HepG2 (cell line): Measurements from ENCODE around the gene REM2. TPM values are rescaled to one million over a fixed set of nuclear protein-coding genes. Genes with fewer than 3 reads are reported as not detected.

Source experiments
- ARID3A ChIP-seq: IDR thresholded peaks from 2 replicates; pipeline ENCODE4 v1.6.1; 2012; ENCODE audit warnings: low read depth, low read length, improper control_type of control experiment
- EZH2 ChIP-seq: conservative IDR thresholded peaks from 2 replicates; pipeline ENCODE4 v1.6.1; 2012; ENCODE audit warnings: mild to moderate bottlenecking, low read depth, low read length, moderate library complexity
- FOXA3 ChIP-seq: IDR thresholded peaks from 2 replicates; pipeline ENCODE4 v1.6.1; 2016; ENCODE audit warnings: missing genetic modification reagents, missing compliant biosample characterization
- FUBP1 ChIP-seq: sonication (generic); formaldehyde crosslinking; IDR thresholded peaks from 2 replicates; pipeline ENCODE4 v1.5.1; 2020; ENCODE audit warnings: missing genetic modification reagents, mild to moderate bottlenecking, borderline replicate concordance
- GMEB1 ChIP-seq: sonication (generic); formaldehyde crosslinking; IDR thresholded peaks from 2 replicates; pipeline ENCODE4 v1.5.1; 2020; ENCODE audit warnings: missing genetic modification reagents, mild to moderate bottlenecking, borderline replicate concordance
- HIVEP1 ChIP-seq: sonication (generic); formaldehyde crosslinking; IDR thresholded peaks from 2 replicates; pipeline ENCODE4 v1.4.0; 2020; ENCODE audit warnings: mild to moderate bottlenecking, missing genetic modification reagents
- HNF1A ChIP-seq, 2 experiments: sonication (generic) in 1 of 2; formaldehyde crosslinking in 1 of 2; IDR thresholded peaks; 2 replicates each; pipeline versions ENCODE4 v1.4.0 to v1.6.1; 2016 to 2020; ENCODE audit warnings: borderline replicate concordance in 1 of 2, low read depth in 1 of 2, mild to moderate bottlenecking in 1 of 2, missing genetic modification reagents in 1 of 2
- KAT8 ChIP-seq: IDR thresholded peaks from 2 replicates; pipeline ENCODE4 v1.6.1; 2016; ENCODE audit warnings: missing genetic modification reagents, missing compliant biosample characterization
- NONO ChIP-seq, 2 experiments: fragments of 450-650 bp in 1 of 2; sonication (generic) in 1 of 2; formaldehyde crosslinking in 1 of 2; IDR thresholded peaks in 1 of 2; conservative IDR thresholded peaks in 1 of 2; 2 replicates each; pipeline versions ENCODE4 v1.6.1 to v1.8.0; 2017 to 2022; ENCODE audit warnings: mild to moderate bottlenecking in 1 of 2, missing genetic modification reagents in 1 of 2, moderate library complexity in 1 of 2
- RAD21 ChIP-seq: fragments of 450-650 bp; formaldehyde crosslinking; IDR thresholded peaks from 2 replicates; pipeline ENCODE4 v1.5.0; 2020; ENCODE audit warnings: mild to moderate bottlenecking
- RFXANK ChIP-seq: IDR thresholded peaks from 2 replicates; pipeline ENCODE4 v1.6.1; 2016
- SAFB2 ChIP-seq: sonication (generic); formaldehyde crosslinking; IDR thresholded peaks from 2 replicates; pipeline ENCODE4 v1.5.1; 2020; ENCODE audit warnings: missing genetic modification reagents, low read depth, mild to moderate bottlenecking, borderline replicate concordance
- TCF12 ChIP-seq, 2 experiments: fragments of 450-650 bp in 1 of 2; sonication (generic) in 1 of 2; formaldehyde crosslinking in 1 of 2; IDR thresholded peaks; 2 replicates each; pipeline versions ENCODE4 v1.6.1 to v1.8.0; 2017 to 2022; ENCODE audit warnings: antibody characterized with exemption in 1 of 2, mild to moderate bottlenecking in 1 of 2, missing genetic modification reagents in 1 of 2, moderate library complexity in 1 of 2
- ZBTB20 ChIP-seq: sonication (generic); formaldehyde crosslinking; IDR thresholded peaks from 2 replicates; pipeline ENCODE4 v1.8.1; 2023; ENCODE audit warnings: missing genetic modification reagents, low read depth, mild to moderate bottlenecking, borderline replicate concordance
- ZGPAT ChIP-seq: IDR thresholded peaks from 2 replicates; pipeline ENCODE4 v1.6.1; 2016; ENCODE audit warnings: mild to moderate bottlenecking
- ZMYM4 ChIP-seq: sonication (generic); formaldehyde crosslinking; IDR thresholded peaks from 2 replicates; pipeline ENCODE4 v1.8.1; 2023; ENCODE audit warnings: mild to moderate bottlenecking, missing genetic modification reagents
- ZNF207 ChIP-seq: fragments of 450-650 bp; IDR thresholded peaks from 2 replicates; pipeline ENCODE4 v1.6.1; 2016; ENCODE audit warnings: antibody characterized with exemption, borderline replicate concordance
- ZNF737 ChIP-seq: sonication (generic); formaldehyde crosslinking; IDR thresholded peaks from 2 replicates; pipeline ENCODE4 v1.5.0; 2020; ENCODE audit warnings: missing genetic modification reagents, mild to moderate bottlenecking, borderline replicate concordance
- polyA plus RNA-seq, 8 experiments: library from polyadenylated mRNA; depleted of rRNA in 3 of 8; stranded (reverse) in 7 of 8; unstranded in 1 of 8; fragments of >200 nt; fragmentation: Illumina TruSeq in 4 of 8; extraction: Trizol in 4 of 8; gene quantifications; 2 replicates each; pipeline versions ENCODE4 v1.2.1 to v1.2.3, GENCODE V29; 2011 to 2016; ENCODE audit warnings: low read depth in 4 of 8, missing spikeins in 1 of 8, mixed read lengths in 1 of 8; ENCODE audit not compliant: insufficient read depth in 1 of 8
- total RNA-seq, 5 experiments: library from RNA; depleted of rRNA; stranded (reverse); fragments of >200 nt; fragmentation: Illumina TruSeq; extraction: Trizol; gene quantifications; 2 replicates each; pipeline ENCODE4 v1.2.3, GENCODE V29; 2016; ENCODE audit warnings: low read depth in 1 of 5

REM2 gene
- total and polyA plus RNA-seq, 2 of the 13 experiments (the other 11 are each of a cell fraction or from before 2014, with no cell fraction given), result 0.20 TPM; not detected in 1

- no peak for TF ChIP-seq ZGPAT
- no peak for TF ChIP-seq HIVEP1
- TF ChIP-seq ZMYM4 (CRISPR knock-in tag), result no peak
- TF ChIP-seq TCF12 (IDR thresholded peaks at IDR 0.05), result no peak
- TF ChIP-seq TCF12 (CRISPR knock-in tag; IDR thresholded peaks at IDR 0.05), result no peak
- TF ChIP-seq ZNF737 (CRISPR knock-in tag), result no peak
- TF ChIP-seq EZH2, result no peak
- TF ChIP-seq KAT8 (CRISPR knock-in tag), result no peak
- no peak for TF ChIP-seq HNF1A (IDR thresholded peaks at IDR 0.05; ENCODE audit: low read depth)
- no peak for TF ChIP-seq HNF1A (CRISPR knock-in tag; IDR thresholded peaks at IDR 0.05; ENCODE audit: borderline replicate concordance)
- no peak for TF ChIP-seq ARID3A
- TF ChIP-seq GMEB1, result no peak
- TF ChIP-seq ZNF207, result no peak
- TF ChIP-seq FOXA3 (CRISPR knock-in tag), result 0 out of 2 replicates have a peak, but pooled peaks have one; percentile 26
- no peak for TF ChIP-seq SAFB2 (CRISPR knock-in tag)
- no peak for TF ChIP-seq RFXANK
- no peak for TF ChIP-seq NONO (IDR thresholded peaks at IDR 0.05)
- TF ChIP-seq NONO (CRISPR knock-in tag; conservative IDR thresholded peaks at IDR 0.05), result no peak
- TF ChIP-seq FUBP1 (CRISPR knock-in tag), result no peak
- no peak for TF ChIP-seq RAD21
- no peak for TF ChIP-seq ZBTB20 (CRISPR knock-in tag)
These were observed 21.4 kb upstream of the REM2 start (continued) for GRCh38 chr14:22861651-22862050.
